Fibroblast of skin of scalp (primary cell): Measurements from ENCODE around the gene SMARCB1.

Experiments
- DNase-seq: peaks from one replicate; pipeline ENCODE4 v3.0.0-alpha.2; 2013

Gene SMARCB1

DNA sequence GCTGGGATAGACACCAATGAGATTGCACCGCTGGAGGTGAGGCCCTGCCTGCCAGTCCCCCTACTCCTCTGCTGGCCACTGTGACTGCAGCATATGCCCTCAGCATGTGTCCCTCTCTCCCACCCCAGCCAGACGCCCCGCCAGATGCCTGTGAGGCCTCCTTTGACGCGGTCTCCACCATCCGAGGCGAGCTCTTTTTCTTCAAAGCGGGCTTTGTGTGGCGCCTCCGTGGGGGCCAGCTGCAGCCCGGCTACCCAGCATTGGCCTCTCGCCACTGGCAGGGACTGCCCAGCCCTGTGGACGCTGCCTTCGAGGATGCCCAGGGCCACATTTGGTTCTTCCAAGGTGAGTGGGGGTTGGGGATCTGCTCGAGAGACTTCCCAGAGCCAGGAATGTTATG, 5.7 kb upstream of the SMARCB1 start:
- DNase-seq = no peak

GRCh38 chr22:23781511-23782183, 5.1 kb upstream of the SMARCB1 start:
- peak; percentile 70 for DNase-seq

GRCh38 chr22:23782252-23782651, 4.5 kb upstream of the SMARCB1 start:
- DNase-seq = no peak

GRCh38 chr22:23782703-23783102, 4.1 kb upstream of the SMARCB1 start:
- no peak for DNase-seq

DNA sequence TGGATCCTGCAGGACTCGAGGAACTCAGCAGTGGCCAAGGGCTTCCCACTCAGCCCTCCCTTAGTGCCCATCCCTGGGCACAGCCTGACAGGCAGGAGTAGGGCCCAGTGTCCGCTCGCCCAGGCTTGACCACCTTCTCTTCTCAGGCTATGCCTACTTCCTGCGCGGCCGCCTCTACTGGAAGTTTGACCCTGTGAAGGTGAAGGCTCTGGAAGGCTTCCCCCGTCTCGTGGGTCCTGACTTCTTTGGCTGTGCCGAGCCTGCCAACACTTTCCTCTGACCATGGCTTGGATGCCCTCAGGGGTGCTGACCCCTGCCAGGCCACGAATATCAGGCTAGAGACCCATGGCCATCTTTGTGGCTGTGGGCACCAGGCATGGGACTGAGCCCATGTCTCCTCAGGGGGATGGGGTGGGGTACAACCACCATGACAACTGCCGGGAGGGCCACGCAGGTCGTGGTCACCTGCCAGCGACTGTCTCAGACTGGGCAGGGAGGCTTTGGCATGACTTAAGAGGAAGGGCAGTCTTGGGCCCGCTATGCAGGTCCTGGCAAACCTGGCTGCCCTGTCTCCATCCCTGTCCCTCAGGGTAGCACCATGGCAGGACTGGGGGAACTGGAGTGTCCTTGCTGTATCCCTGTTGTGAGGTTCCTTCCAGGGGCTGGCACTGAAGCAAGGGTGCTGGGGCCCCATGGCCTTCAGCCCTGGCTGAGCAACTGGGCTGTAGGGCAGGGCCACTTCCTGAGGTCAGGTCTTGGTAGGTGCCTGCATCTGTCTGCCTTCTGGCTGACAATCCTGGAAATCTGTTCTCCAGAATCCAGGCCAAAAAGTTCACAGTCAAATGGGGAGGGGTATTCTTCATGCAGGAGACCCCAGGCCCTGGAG, 3.3 kb upstream of the SMARCB1 start:
- DNase-seq = no peak

DNA sequence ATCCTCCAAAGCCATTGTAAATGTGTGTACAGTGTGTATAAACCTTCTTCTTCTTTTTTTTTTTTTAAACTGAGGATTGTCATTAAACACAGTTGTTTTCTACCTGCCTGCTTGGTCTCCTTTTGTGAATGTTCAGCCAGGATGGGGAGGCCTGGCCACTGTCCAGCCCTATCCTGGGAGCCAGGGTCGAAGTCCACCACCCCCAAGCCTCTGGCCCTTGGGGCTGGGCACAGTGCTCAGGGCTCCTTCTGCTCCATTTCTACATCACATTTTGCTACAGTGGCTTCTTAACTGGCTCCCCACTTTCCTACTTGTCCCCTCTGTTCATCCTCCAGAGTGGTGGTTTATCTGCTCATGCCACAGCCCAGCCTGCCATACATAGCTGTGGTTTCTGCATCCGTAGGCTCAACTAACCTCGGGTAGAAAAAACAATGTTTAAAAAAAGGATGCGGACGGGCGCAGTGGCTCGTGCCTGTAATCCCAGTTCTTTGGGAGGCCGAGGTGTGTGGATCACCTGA, 2.5 kb upstream of the SMARCB1 start:
- peak; percentile 55 for DNase-seq

GRCh38 chr22:23786261-23786710, 480 bp upstream of the SMARCB1 start:
- DNase-seq = no peak

GRCh38 chr22:23787600-23787896, 782 bp downstream of the SMARCB1 start:
- no peak for DNase-seq

DNA sequence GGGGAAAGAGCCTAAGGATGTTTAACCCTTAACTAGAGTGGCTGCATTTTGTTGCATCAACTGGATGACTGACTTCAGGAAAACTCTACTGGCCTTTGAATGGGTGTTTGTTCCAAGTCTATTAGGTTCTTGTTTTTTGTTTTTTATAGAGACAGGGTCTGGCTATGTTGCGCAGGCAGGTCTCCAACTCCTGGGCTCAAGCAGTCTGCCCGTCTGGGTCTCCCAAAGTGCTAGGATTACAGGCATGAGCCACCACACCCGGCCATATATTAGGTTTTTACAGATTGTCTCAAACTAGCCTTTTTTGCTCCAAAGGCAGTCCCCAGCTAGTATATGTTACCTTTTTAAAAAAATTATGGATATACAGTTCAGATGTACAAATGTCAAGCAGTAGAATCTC, 1.1 kb downstream of the SMARCB1 start:
- DNase-seq = no peak

- DNase-seq = no peak
These were observed 2.4 kb downstream of the SMARCB1 start for GRCh38 chr22:23789121-23789520.

DNA sequence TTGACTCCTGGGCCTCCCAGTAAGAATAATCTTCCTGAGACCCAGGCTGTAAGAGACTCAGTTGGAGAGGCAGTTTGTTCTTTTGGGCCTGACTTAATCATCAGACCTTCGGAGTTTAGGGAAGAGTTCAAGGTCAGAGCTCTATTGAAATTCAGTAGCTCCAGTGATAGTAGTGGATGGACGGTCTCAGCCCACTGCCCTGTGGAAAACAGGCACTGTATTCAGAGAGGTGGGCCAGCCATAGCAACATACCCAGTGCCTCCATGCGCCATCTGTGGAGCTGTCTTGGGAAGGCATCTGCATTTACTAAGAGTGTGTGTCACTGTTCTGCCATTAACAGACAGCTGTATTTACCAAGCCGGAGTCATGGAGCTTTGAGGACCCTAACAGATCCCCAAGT, 2.9 kb downstream of the SMARCB1 start:
- DNase-seq = no peak

DNA sequence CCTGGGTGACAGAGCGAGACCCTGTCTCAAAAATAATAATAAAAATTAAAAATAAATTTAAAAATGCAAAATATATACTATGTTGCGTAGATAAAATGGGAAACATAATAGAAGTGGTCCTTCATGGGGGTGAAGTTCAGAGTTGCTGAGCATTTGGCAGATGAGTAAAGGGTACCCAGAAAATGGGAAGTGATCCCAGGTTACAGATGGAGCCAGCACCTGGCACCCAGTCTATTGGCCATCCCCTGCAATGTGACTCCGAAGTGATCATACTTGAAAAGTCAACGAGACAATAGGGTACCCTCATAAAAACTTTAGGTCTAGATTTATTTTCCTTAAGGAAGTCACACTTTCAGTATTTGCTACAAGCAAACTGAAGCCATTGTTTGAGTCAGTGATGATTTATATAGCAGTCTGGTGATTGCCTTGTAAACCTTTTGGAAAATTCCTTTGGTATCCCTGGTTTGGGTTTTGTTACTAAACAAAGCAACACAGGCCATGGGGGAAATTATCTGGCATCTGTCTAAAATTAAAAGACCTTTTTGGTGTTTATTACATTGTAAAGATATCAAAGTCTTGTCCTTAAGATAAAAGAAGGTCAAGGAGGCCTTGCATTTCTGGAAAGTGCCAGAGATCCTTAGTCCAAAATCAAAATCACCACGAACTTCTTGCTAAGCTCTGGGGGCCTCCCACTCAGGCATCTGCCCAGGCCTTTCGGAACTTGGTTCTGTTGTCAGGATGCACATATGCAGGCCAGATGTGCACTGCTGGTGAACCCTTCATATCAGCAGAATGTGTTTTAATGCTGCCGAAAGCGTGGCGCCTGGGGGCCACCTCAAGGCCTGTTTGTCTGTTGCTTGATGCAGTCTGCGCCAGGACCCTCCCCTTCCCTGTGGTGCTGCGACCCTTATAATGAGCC, 4.3 kb downstream of the SMARCB1 start:
- DNase-seq = peak; percentile 29

GRCh38 chr22:23791738-23792645, 5.2 kb downstream of the SMARCB1 start:
- DNase-seq = no peak

- no peak for DNase-seq
These were observed 6.6 kb downstream of the SMARCB1 start for GRCh38 chr22:23793326-23793725.

GRCh38 chr22:23796461-23796860, 9.7 kb downstream of the SMARCB1 start:
- DNase-seq = peak; percentile 57

DNA sequence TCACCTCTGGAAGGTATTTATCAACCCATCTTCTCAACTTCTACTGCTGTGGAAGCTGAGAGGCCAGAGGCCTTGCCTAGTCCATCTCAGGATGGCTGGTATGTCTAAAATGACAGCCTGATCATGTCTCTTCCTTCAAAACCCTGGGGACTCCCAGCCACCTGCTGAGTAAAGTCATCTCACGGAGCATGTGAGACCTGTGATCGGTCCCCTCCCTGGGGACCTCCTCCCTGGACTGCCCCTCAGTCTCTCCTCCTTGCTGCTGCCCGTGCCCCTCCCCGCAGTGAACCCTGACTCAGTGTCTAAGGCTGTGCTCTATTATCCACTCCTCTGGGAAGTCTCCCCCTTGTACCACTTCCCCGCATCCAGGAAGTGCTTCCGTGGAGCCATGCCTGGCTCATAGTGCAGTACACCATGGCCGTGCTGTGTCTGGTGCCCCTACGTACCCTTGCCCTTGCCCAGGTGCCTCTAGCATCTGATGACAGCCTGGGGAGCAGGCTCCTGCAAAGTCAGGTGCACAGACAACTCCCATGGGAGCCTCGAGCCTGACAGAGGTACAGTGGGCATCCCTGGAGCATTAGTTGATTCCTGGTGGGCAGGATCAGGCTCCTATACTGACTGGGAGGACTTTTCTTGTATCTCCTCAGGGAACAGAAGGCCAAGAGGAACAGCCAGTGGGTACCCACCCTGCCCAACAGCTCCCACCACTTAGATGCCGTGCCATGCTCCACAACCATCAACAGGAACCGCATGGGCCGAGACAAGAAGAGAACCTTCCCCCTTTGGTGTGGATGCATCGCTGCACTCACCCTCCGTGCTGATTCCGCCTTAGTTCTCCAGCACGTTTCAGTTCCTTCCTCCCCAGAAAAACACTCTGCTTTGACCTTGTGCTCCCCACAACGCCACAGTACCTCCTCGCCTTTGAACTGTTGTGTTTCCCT, 13.8 kb downstream of the SMARCB1 start:
- no peak for DNase-seq

DNA sequence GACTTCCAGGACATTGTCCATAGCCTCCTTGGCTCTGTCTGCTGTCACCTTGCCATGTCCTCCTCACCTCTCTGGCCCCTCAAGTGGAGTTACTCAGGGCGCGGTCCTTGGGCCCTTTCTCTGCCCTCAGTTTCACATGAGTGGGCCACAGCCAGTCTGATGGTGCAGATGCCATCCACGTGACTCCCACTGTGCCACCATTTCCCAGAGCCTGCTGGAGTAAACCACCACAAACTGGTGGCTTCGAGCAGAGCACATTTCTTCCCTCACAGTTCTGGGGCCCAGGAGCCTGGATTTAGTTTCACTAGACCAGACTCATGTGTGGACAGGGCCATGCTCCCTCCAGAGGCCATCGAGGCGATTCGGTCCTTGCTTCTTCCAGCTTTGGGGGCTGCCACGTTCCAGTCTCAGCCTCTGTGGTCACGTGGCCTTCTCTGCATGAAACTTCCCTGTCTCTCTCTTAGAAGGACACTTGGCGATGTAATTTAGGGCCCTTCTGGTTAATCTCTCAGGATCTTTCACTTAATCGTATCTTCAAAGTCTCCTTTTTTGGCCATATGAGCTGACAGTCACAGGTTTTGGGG, 14.6 kb downstream of the SMARCB1 start:
- no peak for DNase-seq

DNA sequence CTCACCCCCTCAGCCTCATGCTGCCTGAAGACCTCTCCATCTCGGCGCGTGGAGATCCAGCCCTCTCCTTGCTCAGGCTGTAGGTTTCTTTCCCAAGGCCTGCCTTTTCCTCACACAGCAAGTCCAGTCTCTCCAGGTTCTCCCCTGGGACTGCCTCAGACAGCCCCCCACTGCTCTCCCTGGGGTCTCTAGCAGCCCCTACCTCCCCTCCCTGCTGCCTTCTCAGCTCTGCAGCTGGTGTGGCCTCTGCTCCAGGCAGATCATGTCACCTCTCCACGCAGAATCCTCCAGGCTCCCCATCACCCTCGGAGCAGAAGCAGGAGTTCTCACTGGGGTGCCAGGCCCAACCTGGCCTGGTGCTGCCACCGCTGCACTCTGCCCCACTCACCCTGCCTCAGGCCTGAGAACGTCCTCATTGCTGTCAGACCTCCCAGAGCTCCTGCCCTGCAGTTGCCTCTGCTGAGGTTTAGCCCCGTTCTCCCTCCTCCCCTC, 15.2 kb downstream of the SMARCB1 start:
- no peak for DNase-seq

DNA sequence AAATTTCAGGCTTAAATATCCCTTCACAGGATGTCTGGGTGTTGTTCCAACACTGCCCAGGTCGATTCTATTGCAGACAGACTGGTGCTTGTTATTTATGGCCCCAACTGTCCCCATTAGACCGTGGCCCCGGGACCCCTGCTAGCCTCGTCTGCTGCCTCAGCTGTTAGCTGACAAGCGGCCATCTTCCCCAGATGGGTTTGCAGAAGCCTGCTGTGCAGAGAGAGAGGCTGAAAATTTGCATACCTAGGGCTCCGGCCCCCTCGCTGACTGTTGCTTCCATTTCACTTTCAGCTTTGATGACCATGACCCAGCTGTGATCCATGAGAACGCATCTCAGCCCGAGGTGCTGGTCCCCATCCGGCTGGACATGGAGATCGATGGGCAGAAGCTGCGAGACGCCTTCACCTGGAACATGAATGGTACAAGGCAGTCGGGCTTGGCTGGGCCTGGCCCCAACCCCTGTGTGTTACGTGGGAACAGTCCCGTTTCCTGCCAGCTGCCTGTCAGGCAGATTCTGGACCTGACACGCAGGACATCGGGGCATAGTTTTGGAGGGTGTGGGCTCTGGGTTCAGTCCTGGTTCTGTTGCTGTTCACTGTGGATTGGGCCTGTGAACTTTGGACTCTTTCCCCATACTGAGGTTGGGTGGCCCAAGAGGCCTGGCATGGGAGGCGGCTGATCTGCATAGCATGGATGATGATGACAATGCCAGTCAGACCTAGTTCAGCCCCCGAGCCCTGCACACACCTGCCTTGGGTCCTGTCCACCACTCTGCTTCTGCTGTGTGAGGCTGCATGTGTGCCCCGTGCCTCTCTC, 16.4 kb downstream of the SMARCB1 start:
- no peak for DNase-seq
